ENCODE measurements around the gene PPP2R5E.

Gene PPP2R5E

DNA sequence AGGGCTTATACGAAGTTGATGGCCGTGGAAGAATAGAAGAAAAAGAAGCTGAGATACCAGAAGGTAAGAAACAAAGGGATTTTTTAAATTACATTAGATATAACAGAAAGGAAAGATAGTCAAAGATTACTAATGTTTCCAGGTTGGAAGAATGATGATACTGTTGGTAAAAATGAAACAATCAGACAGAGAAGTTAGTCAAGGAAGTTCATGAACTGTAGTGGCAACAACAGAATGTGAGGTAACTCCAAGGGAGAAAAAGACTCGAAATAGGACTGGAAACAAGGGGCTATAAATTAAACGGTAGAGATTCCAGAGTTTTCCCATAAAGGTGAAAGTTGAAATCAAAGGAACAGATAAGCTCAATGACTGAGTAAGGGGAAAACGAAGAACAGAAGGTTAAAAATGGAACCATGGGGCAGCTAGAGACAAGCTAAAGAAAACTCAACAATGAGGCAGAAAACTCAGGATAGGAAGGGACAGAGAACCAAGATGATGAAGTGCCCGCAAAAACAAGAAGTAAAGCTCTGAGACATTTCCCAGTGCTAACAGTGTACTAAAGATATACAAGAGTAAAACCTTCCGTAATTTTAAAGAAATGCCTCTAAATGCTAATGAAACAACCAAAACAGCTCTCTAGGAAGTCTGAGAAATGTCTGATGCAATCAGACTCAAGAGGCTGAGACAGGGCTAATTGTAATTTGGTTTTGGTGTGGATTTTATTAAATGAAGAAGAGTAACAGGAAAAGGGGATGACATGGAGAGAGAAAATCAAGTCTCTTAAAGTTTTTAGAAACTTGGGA, 70.0 kb downstream of the PPP2R5E start:
- Histone ChIP-seq H3K27ac (ENCODE audit: low read length) (no peak overlapping the region), H3K4me3 (ENCODE audit: low read length in 2 of 2) (no peak overlapping the region), H3K36me3 (ENCODE audit: control insufficient read depth in 2 of 2, insufficient read depth in 2 of 2, low read length in 2 of 2) (no peaks in the 10 kb centered on the region), H3K4me1 (ENCODE audit: control insufficient read depth, insufficient read depth, low read length) (no peaks in the 10 kb centered on the region), H3K9ac (ENCODE audit: low read length in 2 of 2) (no peak overlapping the region), H3K27me3 (ENCODE audit: control insufficient read depth in 1 of 2, insufficient read depth in 2 of 2, low read length in 2 of 2) (no peaks in the 10 kb centered on the region), H3K9me3 (ENCODE audit: control insufficient read depth in 2 of 2, low read length in 2 of 2) (no peaks in the 10 kb centered on the region)

DNA sequence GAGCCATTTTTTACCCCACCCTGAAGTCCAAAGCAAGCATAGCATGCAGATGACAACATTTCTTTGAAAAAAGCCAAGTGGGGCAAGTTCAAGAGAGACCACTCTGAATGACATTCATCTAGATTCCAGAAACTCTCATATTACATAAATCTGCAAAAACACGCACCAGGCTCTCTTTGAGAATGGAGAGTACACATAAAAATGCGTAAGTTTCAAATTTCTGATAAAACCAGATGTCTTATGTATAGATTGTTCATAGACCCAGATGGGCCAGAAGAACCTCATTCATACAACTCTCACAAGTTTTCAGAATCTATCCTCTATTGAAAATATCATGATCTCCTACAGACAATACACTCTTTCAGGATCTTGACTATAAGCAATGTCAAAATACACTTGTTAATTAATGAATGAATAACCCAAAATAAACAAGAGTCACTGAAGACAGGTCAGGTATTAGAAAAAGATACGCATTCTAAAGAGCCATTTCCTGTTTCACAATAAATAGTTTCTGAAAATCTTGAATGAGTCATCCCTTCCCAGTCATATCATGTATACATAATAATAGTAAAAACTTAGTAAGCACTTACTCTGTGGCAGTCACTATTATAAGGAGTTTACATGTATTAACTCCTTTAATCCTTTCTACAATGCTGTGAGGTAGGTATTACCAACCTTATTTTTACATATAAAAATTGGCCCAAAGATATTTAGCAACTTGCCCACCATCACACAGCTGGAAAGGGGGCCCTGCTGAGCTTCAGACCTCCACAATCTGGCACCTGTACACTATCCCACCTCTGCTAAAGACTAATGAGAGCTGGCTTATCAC, 72.0 kb downstream of the PPP2R5E start:
- Histone ChIP-seq H3K4me1 (ENCODE audit: control insufficient read depth, insufficient read depth, low read length) (no peaks in the 10 kb centered on the region), H3K27ac (ENCODE audit: low read length) (no peak overlapping the region)

DNA sequence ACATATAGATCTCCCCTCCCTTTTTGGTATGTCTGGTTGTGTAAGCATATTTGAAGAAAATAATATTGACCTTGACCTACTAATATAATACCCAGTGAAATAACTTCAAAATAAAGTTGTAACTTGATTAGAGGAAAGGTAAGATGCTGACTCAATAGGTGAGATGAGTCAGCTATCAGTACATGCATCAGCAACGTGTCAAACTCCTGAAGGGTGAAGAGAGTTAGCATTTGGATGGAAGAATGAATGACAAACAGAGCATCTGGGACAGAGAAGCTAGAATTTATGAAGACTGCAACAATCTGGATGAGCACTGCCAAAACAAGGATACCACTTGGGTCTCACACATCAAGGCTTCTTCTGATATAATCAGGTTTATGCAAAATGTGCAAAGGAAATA, 74.9 kb downstream of the PPP2R5E start:
- no peaks in the 10 kb centered on the region for H3K9me3 ChIP-seq (ENCODE audit: control insufficient read depth in 2 of 2, low read length in 2 of 2)
- H3K27ac ChIP-seq (ENCODE audit: low read length): no peak overlapping the region
- no peaks in the 10 kb centered on the region for H3K36me3 ChIP-seq (ENCODE audit: control insufficient read depth in 2 of 2, insufficient read depth in 2 of 2, low read length in 2 of 2)
- H3K4me1 ChIP-seq (ENCODE audit: control insufficient read depth, insufficient read depth, low read length): no peaks in the 10 kb centered on the region
- H3K9ac ChIP-seq (ENCODE audit: low read length in 2 of 2): no peak overlapping the region
- H3K4me3 ChIP-seq (ENCODE audit: low read length in 2 of 2): no peak overlapping the region
- H3K27me3 ChIP-seq (ENCODE audit: control insufficient read depth in 1 of 2, insufficient read depth in 2 of 2, low read length in 2 of 2): no peaks in the 10 kb centered on the region

More for the DNA sequence above, 72.0 kb downstream of the PPP2R5E start:
- H3K36me3 ChIP-seq (ENCODE audit: control insufficient read depth in 2 of 2, insufficient read depth in 2 of 2, low read length in 2 of 2): no peaks in the 10 kb centered on the region
- no peaks in the 10 kb centered on the region for H3K27me3 ChIP-seq (ENCODE audit: control insufficient read depth in 1 of 2, insufficient read depth in 2 of 2, low read length in 2 of 2)
- H3K9ac ChIP-seq (ENCODE audit: low read length in 2 of 2): no peak overlapping the region
- H3K4me3 ChIP-seq (ENCODE audit: low read length in 2 of 2): no peak overlapping the region
- no peaks in the 10 kb centered on the region for H3K9me3 ChIP-seq (ENCODE audit: control insufficient read depth in 2 of 2, low read length in 2 of 2)

DNA sequence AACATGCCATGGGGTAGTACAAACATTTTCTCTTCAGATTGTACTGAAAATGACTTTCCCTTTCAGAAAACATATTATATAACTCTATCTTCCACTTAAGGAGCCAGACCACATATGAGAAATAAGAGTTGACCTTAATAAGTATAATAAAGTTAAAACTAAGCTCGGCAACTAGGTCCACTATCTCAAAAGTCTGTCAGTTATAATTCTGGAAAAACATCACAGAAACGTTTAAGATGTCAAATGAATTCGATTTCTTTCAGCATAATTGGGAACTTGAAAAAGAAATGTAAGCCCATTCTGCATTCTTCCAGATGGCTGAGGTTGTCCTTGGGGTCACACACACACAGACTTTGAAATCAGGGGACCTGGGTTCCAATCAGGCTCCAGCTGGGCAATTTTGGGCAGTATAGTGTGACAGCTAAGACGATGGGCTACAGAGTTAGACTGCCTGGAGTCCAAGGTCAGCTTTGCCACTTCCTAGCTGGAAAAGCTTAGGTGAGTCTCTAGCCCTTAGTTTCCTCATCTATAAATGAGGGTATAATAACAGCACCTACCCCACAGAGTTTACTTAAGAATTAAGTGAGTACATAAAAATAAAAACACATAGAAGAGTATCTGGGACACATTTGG, 75.6 kb downstream of the PPP2R5E start:
- Histone ChIP-seq H3K9me3 (ENCODE audit: control insufficient read depth in 2 of 2, low read length in 2 of 2) (no peaks in the 10 kb centered on the region), H3K4me1 (ENCODE audit: control insufficient read depth, insufficient read depth, low read length) (no peaks in the 10 kb centered on the region), H3K36me3 (ENCODE audit: control insufficient read depth in 2 of 2, insufficient read depth in 2 of 2, low read length in 2 of 2) (no peaks in the 10 kb centered on the region), H3K9ac (ENCODE audit: low read length in 2 of 2) (no peak overlapping the region), H3K27ac (ENCODE audit: low read length) (no peak overlapping the region), H3K4me3 (ENCODE audit: low read length in 2 of 2) (no peak overlapping the region), H3K27me3 (ENCODE audit: control insufficient read depth in 1 of 2, insufficient read depth in 2 of 2, low read length in 2 of 2) (no peaks in the 10 kb centered on the region)

DNA sequence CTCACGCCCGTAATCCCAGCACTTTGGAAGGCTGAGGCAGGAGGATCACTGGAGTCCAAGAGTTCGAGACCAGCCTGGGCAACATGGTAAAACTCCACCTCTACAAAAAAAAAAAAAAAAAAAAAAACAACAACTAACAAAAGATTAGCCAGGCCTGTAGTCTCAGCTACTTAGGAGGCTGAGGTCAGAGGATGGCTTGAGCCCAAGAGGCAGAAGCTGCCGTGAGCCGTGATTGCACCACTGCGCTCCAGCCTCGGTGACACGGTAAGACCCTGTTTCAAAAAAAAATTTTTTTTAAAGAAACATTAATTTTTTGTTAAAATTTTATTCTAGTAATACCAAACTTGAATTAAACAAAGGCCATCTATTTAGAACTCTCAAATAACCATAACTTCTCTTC, 77.8 kb downstream of the PPP2R5E start:
- no peak overlapping the region for H3K4me3 ChIP-seq (ENCODE audit: low read length in 2 of 2)
- no peaks in the 10 kb centered on the region for H3K9me3 ChIP-seq (ENCODE audit: control insufficient read depth in 2 of 2, low read length in 2 of 2)
- H3K36me3 ChIP-seq (ENCODE audit: control insufficient read depth in 2 of 2, insufficient read depth in 2 of 2, low read length in 2 of 2): no peaks in the 10 kb centered on the region
- H3K4me1 ChIP-seq (ENCODE audit: control insufficient read depth, insufficient read depth, low read length): no peaks in the 10 kb centered on the region
- no peak overlapping the region for H3K27ac ChIP-seq (ENCODE audit: low read length)
- H3K9ac ChIP-seq (ENCODE audit: low read length in 2 of 2): no peak overlapping the region
- H3K27me3 ChIP-seq (ENCODE audit: control insufficient read depth in 1 of 2, insufficient read depth in 2 of 2, low read length in 2 of 2): no peaks in the 10 kb centered on the region

DNA sequence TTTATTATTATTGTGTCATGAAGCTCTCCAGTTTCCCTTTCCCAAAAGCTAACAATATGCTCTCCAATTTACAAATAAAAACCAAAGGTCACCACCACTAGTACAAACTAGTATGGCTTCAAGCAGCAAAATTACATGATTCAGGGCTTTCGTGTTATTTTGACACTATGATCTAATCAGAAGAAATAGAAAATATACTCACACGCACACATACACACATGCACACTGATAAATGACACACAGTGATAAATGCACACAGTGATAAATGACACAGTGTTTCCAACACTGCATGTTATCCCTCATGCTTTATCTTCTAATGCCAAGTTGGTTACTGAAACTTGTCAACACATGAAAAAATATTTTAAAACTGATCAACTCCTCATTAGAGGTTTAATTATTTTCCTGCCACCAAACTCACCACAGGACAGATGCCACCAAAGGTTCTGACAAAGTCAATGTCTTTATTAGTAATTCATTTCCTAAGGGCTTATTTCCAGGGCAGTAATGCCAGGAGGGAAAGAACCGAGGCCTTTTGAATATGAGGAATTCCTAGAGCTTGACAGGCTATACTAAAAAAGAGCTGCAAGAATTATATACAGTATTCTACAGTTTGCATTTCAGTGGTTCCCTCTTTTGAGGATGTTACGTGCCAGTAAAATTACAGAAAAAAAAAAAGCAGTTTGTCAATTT, 82.4 kb downstream of the PPP2R5E start:
- Histone ChIP-seq H3K27ac (ENCODE audit: low read length) (no peak overlapping the region), H3K4me1 (ENCODE audit: control insufficient read depth, insufficient read depth, low read length) (peaks cover 3% of the 10 kb centered on the region), H3K9me3 (ENCODE audit: control insufficient read depth in 2 of 2, low read length in 2 of 2) (no peaks in the 10 kb centered on the region), H3K9ac (ENCODE audit: low read length in 2 of 2) (no peak overlapping the region), H3K4me3 (ENCODE audit: low read length in 2 of 2) (no peak overlapping the region), H3K27me3 (ENCODE audit: control insufficient read depth in 1 of 2, insufficient read depth in 2 of 2, low read length in 2 of 2) (no peaks in the 10 kb centered on the region), H3K36me3 (ENCODE audit: control insufficient read depth in 2 of 2, insufficient read depth in 2 of 2, low read length in 2 of 2) (no peaks in the 10 kb centered on the region)

DNA sequence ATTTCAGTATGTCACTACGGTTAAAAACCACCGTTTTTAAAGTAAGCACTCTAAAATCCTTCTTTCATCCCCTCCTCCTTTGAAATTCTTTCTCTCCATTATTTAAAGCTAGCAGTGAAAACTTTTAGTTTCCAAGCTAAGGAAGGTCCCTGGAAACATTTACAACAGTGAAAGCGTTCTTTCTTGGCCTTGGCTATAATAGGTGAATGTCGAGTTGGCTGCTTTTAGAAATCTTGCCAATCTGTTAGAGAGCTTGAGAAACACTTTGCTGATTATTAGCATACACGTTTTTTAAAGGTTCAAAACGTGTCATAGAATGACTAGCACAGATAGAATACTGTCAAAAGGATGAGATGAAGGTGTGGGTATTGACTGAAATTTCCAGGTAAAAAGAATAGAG, 83.4 kb downstream of the PPP2R5E start:
- Histone ChIP-seq H3K27me3 (ENCODE audit: control insufficient read depth in 1 of 2, insufficient read depth in 2 of 2, low read length in 2 of 2) (no peaks in the 10 kb centered on the region), H3K9ac (ENCODE audit: low read length in 2 of 2) (no peak overlapping the region), H3K9me3 (ENCODE audit: control insufficient read depth in 2 of 2, low read length in 2 of 2) (no peaks in the 10 kb centered on the region), H3K4me3 (ENCODE audit: low read length in 2 of 2) (no peak overlapping the region), H3K36me3 (ENCODE audit: control insufficient read depth in 2 of 2, insufficient read depth in 2 of 2, low read length in 2 of 2) (no peaks in the 10 kb centered on the region), H3K4me1 (ENCODE audit: control insufficient read depth, insufficient read depth, low read length) (peaks cover 7% of the 10 kb centered on the region), H3K27ac (ENCODE audit: low read length) (no peak overlapping the region)

DNA sequence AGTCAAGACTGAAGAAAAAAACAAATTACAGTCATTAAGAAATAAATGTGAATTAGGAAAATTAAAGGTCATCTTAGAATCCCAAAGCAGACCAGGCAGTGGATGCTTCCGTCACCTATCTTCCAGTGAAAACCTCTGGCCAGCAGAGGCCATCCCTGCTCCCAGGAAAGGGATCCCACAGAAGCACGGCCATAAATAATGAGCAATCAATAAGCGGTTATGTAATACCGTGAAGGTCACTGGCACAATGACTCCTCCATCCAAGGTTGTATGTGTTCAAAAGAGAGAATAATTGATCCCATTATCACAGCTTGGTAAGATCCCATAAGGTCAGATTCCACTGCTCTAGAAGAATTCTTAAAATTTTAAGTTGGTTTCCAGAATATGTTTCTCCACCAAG, 85.7 kb downstream of the PPP2R5E start:
- no peaks in the 10 kb centered on the region for H3K36me3 ChIP-seq (ENCODE audit: control insufficient read depth in 2 of 2, insufficient read depth in 2 of 2, low read length in 2 of 2)
- peaks cover 12% of the 10 kb centered on the region for H3K4me1 ChIP-seq (ENCODE audit: control insufficient read depth, insufficient read depth, low read length)
- no peak overlapping the region for H3K9ac ChIP-seq (ENCODE audit: low read length in 2 of 2)
- H3K27ac ChIP-seq (ENCODE audit: low read length): no peak overlapping the region
- H3K27me3 ChIP-seq (ENCODE audit: control insufficient read depth in 1 of 2, insufficient read depth in 2 of 2, low read length in 2 of 2): no peaks in the 10 kb centered on the region
- no peak overlapping the region for H3K4me3 ChIP-seq (ENCODE audit: low read length in 2 of 2)
- no peaks in the 10 kb centered on the region for H3K9me3 ChIP-seq (ENCODE audit: control insufficient read depth in 2 of 2, low read length in 2 of 2)

DNA sequence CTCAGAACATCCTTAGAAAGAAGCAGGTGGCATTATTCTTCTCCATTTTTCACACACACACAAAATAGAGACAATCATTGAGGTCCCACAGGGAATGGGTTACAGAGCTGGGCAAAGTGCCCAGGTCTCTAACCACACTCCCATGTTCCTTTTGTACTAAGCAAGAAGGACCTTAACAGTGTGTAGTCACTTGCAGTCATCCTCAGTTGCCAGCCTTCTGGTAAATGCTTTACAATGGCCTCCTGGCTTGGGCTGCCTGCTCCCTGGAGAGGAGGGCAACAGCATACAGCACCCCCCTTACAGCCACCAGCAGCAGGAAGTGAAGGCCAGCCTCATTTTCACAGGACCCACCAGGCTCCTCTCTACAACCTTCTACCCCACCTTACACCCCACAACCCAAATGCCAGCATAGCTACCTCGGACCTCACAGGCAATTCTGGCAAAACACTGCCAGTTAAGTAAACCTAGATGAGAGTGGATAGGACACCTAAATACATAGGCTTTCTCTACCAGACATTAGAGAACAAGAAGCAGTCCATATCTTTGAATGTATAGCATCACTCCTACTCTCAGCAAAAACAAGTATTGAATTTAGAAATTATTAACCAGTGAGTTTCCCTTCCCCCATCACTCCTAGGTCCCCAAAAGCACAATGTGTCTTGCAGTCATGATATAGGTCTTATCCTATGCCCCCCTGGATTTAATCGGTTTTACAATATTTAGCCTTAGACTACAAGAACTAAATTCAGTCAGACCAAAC, 88.1 kb downstream of the PPP2R5E start:
- no peak overlapping the region for H3K9ac ChIP-seq (ENCODE audit: low read length in 2 of 2)
- no peaks in the 10 kb centered on the region for H3K36me3 ChIP-seq (ENCODE audit: control insufficient read depth in 2 of 2, insufficient read depth in 2 of 2, low read length in 2 of 2)
- H3K4me3 ChIP-seq (ENCODE audit: low read length in 2 of 2): no peak overlapping the region
- H3K4me1 ChIP-seq (ENCODE audit: control insufficient read depth, insufficient read depth, low read length): peaks cover 12% of the 10 kb centered on the region
- H3K9me3 ChIP-seq (ENCODE audit: control insufficient read depth in 2 of 2, low read length in 2 of 2): no peaks in the 10 kb centered on the region
- no peak overlapping the region for H3K27ac ChIP-seq (ENCODE audit: low read length)
- H3K27me3 ChIP-seq (ENCODE audit: control insufficient read depth in 1 of 2, insufficient read depth in 2 of 2, low read length in 2 of 2): no peaks in the 10 kb centered on the region

DNA sequence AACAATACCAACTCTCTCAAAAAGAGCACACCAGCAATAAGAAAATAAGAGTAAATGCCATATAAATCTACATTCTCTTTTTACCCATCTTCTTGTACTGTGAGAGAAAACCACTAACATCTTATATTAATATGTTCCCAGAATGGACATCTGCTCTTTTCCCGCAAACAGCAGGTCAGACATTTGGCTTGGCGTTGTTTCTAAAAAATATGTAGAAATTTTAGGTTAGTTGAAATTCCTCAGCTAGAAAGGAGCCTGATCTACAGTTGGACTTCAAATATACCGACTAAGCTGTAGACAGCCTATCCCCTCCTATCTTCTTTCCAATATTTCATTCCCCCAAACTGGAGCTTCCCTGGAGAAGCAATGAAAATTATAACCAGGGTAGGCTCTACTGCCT, 88.7 kb downstream of the PPP2R5E start:
- Histone ChIP-seq H3K27ac (ENCODE audit: low read length) (no peak overlapping the region), H3K4me3 (ENCODE audit: low read length in 2 of 2) (no peak overlapping the region), H3K9me3 (ENCODE audit: control insufficient read depth in 2 of 2, low read length in 2 of 2) (no peaks in the 10 kb centered on the region), H3K9ac (ENCODE audit: low read length in 2 of 2) (no peak overlapping the region), H3K4me1 (ENCODE audit: control insufficient read depth, insufficient read depth, low read length) (peaks cover 12% of the 10 kb centered on the region), H3K27me3 (ENCODE audit: control insufficient read depth in 1 of 2, insufficient read depth in 2 of 2, low read length in 2 of 2) (no peaks in the 10 kb centered on the region), H3K36me3 (ENCODE audit: control insufficient read depth in 2 of 2, insufficient read depth in 2 of 2, low read length in 2 of 2) (no peaks in the 10 kb centered on the region)

Measured in stomach smooth muscle (tissue), 2 donors.